GM19467 (cell line): ENCODE measurements around the gene ZNF280A.
A peak's percentile ranks its signal among the peaks of the same experiment; 100 is the strongest.
"Not testable (repeated sequence)": the region's sequence is repeated elsewhere in the genome, so short reads cannot be mapped to it uniquely, and the experiment has no call there.

Experiments used
- ATAC-seq: cut with Tn5 transposase; IDR thresholded peaks from one replicate; pipeline ENCODE4 v1.9.1; 2021; ENCODE audit warnings: mild to moderate bottlenecking, moderate library complexity; ENCODE audit not compliant: unreplicated experiment

ZNF280A gene

DNA sequence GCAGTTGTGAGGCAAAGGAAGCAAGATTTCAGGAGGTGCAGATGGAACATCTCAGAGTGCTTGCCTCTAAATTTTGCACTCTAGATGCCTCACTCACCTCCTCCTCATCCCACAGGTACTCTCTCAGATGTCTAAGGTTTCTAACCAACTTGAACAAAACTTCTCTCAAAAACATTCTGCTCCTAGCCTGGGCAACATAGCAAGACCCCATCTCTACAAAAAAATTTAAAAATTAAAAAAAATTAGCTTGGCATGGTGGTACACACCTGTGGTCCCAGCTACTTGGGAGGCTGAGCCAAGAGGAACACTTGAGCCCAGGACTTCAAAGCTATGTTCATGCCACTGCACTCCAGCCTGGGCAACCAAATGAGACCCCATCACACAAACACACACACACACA, 4.2 kb downstream of the ZNF280A start:
- ATAC-seq: no peak

DNA sequence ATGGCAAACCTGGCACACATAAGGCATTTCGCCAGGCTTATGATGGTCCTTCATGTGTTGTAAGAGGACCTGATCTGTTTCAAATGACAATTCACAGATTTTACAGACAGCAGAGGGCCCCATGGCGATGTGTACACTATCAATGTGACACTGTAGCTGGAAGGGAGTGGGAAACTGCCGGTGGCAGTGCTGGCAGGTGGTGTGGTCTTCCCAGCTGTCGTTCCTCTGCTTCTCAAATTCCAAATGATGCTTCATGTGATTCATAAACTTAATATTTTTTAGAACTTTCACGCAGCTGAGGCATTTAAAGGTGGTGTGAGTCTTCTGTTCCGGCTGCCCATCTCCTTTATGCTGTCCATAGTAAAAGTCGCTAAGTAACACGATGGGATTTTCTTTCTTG, 5.6 kb downstream of the ZNF280A start:
- not testable (repeated sequence) for ATAC-seq

DNA sequence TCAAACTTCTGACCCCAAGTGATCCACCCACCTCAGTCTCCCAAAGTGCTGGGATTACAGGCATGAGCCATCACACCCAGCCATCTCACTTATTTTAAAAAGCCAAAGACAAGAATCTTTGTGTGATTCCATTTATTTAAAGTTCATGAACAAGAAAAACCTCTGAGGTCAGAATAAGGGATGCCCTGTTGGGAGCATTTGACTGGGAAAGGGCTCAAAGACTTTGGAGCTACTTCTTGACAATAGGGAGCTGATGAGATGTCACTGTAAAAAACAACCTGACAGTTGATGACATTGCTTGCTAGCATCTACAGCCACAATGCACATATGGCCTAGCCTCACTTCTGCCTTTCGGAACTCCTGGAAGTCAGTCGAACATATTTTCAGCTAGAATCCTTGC, 6.5 kb downstream of the ZNF280A start:
- no peak for ATAC-seq

DNA sequence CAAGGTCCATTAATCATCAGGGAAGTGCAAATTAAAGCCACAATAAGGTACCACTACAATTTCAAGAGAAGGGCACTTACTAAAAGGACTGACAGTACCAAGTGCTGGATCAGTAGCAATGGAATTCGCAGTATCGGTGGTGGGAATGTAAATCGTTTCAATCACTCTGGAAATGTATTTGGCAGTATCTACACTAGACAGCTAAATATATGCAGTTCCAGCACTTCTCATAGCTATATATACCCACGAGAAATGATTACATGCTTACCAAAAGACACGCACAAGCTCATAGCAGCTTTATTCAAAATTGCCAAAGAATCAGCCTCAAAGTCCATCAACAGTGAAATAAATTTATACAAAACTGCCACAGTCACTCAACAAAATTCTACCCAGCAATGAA, 7.1 kb downstream of the ZNF280A start:
- ATAC-seq: no peak

DNA sequence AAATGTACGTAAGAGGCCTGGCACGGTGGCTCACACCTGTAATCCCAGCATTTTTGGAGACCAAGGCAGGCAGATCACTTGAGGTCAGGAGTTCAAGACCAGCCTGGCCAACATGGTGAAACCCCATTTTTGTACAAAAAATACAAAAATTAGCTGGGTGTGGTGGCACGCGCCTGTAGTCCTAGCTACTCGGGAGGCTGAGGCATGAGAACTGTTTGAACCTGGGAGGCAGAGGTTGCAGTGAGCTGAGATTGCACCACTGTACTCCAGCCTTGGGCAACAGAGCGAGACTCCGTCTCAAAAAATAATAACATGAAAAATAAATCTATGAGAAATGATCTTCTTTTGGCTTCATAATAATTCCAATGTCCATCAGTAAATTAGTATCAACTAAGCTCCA, 9.2 kb downstream of the ZNF280A start:
- not testable (repeated sequence) for ATAC-seq

DNA sequence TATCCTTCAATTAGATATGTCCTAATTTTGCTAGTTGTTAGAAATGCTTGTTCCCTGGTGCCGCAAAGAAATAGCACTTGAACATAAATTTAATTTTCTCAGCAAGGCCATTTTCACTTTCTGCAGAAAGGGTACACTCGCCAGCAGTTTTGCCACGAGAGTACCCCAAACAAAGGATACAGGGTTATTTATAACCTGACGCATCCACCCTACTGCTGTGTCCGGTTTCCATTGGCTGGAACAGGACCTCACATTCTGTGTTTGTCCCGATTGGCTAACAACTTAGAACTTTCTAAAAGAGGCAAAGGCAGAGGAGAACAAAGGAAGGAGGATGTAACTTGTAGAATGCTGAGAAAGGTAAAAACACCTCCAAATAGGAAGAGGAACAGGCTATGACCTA, 10.2 kb downstream of the ZNF280A start:
- ATAC-seq: not testable (repeated sequence)

DNA sequence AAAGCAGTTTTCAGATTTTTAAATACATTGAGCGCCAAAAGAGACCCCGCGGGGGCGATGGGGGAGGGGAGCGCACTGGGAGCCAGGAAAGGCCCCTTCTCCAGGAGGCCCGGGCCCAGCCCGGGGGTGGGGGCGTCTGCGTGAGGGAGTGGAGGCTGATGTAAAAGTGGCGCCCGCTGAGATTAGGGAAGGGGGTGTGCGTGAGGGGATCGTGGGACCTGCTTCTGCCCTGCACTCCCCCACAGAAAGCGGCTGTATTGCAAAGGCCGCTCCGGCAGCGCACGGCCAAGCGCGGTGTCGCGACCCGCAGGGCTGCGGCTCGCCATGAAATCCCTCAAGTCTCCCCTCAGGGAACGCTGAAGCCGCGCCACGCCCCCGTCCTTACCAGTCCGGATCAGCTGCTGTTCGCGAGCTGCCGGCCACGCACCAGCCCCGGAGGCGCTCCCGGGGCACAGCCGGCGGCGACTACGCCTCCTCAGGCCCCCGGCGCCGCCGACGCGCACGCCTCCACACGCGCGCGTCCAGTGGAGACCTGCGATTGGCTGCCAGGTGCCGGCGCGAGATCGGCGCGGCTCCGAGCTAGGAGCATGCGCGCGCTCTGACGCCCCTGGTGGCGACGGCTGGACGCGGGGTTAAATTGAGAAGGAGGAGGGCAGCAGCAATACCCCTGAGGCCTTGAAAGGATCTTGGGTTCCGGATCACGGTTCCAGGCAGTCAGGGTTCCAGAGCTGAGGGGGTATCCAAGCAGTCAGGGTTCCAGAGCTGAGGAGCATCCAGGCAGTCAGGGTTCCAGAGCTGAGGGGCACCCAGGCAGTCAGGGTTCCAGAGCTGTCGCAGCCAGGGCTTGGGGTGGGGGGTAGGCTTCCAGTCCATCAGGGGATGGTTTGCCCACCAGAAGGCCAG, 11.5 kb downstream of the ZNF280A start, which contains the start of gene ZNF280B:
ZNF280B (minus strand) TSS at position 469 of the 903 bp plus-strand sequence. CDS start 19,344 bp downstream, outside the sequence.
- ATAC-seq: peak; percentile 80

DNA sequence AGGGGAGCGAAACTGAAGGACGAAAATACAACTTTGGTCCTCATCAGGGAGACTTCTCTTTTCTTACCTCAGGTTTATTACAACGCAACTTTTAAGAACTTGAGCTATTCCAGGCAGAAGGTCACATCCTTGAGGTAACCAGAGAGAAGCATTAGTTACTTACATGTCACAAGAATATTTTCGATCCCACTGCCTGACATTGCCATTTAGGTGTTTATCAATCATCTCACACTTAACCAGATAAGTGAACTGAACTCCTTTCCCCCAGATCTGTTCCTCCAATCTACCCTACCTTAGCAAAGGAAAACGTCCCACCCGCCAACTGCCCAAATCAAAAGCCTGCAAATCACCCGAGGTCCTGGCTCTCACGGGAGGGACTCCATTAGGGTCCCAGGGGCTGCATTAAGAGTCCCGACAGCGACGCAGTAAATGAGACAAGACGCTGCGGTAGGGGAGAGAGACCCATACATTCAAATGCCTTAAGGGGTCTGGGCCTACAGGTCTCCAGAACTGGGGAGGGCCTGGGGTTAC, 12.3 kb downstream of the ZNF280A start:
- ATAC-seq: no peak

DNA sequence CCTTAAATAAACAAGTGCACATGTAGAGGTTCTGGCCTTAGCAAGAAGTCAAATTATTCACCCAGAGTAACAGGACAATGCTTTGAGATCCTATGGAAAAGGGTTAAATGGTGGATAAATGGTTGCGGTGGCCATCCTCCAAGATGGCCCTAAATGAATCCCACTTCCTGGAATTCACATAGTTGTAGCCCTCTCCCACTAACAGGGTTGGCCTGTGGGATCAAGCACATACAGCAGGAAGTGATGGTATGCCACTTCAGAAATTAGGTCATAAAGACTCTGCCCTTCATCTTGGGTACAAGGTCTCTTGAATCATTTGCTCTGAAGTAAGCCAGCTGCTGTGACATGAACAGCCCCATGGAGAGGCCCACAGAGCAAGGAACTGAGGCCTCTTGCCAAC, 13.3 kb downstream of the ZNF280A start:
- no peak for ATAC-seq

DNA sequence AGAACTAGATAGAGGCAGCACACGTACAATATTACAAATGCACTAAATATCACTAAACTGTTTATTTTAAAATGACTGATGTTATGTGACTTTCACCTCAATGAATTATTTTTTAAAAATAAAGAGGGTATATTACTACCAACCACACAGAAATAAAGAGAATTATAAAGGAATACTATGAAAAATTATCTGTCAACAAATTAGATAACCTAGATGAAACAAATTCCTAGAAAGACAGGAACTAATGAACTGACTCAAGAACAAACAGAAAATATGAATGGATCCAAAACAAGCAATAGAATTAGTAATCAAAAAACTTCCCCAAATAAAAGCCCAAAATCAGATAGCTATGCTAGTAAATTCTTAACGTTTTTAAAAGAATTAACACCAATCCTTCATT, 21.8 kb downstream of the ZNF280A start:
- no peak for ATAC-seq

DNA sequence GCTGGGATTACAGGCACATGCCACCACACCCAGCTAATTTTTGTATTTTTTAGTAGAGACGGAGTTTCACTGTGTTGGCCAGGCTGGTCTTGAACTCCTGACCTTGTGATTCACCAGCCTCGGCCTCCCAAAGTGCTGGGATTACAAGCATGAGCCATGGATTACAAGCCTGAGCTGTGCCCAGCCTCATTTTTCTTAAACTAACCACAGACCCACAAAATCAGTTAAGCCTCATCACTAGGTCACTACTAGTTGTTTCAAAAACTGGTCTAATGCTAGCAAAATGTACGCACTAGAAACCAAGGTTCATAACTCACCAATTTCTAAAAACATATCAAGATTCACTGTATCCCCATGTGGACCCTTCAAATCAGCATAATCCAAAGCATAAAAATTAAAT, 28.5 kb downstream of the ZNF280A start:
- ATAC-seq: not testable (repeated sequence)

DNA sequence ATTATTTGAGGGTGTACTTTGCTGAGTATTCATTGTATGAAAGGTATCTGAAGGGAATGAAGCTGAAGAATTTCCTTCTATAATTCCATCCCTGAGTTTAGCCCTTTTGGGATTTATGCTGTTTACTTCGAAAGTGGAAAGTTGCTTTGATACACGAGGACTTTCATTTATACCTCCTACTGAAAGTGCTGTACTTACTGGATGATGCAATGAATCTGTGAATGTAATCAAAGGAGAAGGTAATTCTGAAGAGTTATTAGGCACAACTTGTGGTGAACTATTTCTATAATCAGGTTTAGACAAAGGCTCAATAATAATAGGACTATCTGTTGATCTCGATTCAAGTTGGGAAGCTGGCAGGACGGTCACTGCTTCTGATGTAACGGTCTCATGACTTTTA, 31.3 kb downstream of the ZNF280A start:
- ATAC-seq: no peak

DNA sequence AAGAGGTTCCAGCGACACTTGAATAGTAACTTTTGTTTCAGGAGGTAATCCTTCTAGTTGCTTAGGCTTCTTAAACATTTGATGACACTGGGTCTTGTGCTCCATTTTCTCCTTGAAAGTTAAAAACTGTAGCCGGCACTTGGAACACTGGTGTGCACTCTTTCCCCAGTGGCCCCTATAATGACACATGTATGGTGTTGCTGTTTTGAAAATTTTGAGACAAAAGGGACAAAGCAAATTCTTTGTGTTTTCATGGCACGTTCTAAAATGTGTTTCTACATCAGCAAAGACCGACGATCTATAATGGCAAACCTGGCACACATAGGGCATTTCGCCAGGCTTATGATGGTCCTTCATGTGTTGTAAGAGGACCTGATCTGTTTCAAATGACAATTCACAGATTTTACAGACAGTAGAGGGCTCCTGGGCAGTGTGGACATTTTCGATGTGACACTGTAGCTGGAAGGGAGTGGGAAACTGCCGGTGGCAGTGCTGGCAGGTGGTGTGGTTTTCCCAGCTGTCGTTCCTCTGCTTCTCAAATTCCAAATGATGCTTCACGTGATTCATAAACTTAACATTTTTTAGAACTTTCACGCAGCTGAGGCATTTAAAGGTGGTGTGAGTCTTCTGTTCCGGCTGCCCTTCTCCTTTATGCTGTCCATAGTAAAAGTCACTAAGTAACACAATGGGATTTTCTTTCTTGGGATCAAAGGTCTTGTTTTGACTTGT, 32.0 kb downstream of the ZNF280A start:
- ATAC-seq: no peak

DNA sequence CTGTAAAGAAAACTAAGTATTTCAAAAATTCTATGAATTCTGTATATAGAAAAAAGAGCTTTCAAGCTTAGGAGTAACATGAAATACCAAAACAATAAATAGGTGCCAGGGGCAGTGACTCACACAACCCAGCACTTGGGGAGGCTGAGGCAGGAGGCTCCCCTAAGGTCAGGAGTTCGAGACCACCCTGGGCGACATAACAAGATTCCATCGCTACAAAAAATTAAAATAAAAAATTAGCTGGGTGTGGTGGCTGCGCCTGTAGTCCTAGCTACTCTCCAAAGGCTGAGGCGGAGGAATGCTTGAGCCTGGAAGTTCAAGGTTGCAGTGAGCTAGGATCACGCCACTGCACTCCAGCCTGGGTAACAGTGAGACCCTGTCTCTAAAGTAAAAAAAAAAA, 33.0 kb downstream of the ZNF280A start:
- ATAC-seq: no peak

DNA sequence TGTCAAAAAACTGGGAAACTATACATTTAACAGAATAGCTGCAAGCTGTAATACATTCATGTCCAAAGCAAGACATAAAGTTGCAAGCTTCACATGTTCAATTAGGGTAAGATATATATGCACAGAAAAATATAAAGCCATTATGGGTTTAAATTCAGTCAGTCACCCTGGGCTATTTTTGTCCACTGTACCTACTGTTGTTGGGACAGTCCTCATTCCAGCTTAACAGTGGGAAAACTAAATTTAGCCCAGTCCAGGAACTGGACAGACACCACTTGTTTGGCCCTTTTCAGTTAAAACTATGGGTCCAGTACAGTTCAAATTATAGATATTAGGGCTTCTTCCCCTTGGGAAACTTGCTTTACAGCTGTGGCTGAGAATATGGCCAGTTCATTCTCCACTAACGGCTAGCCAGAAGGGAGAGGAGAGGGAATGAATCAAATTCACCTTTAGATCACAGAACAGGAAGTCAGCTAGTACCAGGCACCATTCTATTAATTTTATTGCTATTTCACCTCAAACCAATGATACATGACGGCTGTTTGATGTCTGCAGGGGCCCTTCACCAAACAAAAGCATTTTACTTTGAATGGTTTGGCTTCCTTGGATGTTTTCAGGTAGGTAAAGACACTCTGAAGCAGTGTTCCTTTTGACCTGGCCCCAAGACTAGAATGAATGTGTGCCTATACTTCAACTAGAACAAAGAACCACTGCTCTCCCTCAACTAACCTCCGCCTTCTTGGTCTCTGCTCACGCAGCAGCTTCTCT, 33.8 kb downstream of the ZNF280A start:
- no peak for ATAC-seq

DNA sequence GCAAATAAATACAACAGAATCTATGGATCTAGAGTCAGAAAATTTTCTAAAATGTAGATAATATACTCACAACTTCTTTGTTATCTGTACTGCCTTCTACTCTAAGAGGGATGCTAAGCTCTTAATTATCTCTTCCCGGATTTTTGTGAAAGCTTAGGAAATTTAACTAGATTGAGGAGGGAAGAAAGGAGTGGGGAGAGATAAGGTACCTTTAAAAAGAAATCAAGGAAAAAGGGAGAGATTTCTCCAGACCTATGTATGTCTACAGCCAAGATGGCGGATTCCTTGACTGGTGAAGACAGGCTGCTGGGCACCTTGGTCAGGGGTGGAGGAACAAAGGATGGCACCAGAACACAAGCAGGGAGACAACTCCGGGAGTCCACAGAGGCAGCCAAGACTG, 34.5 kb downstream of the ZNF280A start:
- no peak for ATAC-seq

DNA sequence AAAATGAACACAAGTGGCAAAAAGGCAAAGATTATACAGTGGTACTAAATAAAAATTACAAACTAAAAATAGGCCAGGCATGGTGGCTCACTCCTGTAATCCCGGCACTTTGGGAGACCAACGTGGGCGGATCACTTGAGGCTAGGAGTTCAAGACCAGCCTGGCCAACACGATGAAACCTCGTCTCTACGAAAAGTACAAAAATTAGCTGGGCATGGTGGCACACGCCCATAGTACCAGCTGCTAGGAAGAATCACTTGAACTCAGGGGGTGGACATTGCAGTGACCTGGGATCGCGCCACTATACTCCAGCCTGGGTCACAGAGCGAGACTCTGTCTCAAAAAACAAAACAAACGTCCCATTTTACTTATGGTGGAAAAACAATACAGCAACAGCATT, 36.0 kb downstream of the ZNF280A start:
- ATAC-seq: no peak

DNA sequence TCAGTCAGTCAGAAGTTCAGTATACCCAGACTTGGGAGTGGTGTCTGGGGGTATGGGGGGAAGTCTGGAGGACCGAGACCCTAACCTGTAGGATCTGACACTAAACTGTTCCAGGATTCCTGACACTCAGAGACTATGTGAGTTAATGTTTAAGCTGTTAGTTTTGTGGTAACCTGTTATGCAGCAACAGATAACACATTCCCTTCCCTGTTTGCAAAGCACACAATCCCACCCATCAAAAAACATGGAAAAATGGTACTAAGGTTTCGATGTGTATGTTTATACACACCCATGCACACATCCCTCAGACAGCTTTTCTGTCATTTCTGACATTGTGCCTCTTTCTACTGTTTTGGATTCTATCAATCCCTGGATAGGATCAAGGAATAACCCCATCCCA, 39.1 kb downstream of the ZNF280A start:
- ATAC-seq: no peak

DNA sequence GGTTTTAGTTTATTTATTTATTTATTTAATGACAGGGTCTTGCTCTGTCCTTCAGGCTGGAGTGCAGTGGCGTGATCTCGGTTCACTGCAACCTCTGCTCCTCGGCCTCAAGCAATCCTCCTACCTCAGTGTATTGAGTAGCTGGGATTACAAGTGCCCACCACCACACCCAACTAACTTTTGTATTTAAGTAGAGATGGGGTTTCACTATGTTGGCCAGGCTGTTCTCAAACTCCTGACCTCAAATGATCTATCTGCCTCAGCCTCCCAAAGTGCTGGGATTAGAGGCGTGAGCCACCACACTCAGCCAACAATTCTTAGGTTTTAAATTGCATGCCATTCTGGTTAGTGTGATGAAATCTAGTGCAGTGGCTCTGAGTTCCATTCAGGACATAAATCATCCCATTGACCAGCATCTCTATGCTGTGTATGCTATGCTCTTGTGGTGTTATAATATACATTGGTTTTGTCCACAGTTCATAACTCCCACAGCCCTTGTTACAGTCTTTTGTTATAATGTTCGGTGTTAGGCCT, 40.0 kb downstream of the ZNF280A start:
- no peak for ATAC-seq

DNA sequence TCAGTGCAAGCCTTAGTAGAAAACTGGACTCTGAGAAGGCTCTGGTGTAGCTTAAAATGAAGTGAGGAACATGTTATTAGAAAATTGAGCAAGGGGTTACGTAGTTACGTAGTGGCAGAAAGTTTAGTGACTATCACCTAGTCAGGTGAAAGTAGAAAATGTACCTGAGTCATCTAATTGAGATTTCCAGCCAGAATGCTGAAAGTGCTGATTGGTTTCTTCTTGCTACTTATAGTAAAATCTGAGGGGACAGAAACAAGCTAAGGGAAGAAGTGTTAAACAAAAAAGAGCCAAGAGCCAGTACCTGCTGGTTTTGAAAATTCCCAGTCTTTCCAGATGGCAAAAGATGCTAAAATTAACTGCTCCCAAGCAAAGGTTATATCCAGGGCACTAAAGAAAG, 41.0 kb downstream of the ZNF280A start:
- ATAC-seq: no peak

DNA sequence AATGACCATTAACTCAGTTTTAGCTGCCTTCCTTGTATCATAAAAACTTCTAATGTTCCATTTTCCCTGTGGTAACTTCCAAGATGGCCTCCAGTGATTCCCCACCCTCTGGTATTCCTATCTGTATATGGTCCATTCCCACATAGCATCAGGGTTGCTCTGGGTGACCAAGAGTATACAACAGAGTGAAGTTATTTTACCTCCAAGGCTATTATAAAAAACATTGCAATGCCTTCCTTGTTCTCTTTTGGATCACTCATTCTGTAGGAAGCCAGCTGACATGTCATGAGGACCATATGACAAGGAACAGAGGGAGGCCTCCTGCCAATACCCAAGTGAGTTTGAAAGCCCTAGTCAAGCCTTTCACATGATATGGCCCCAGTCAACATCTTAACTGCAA, 41.6 kb downstream of the ZNF280A start:
- no peak for ATAC-seq
